Hepatocyte (in vitro differentiated cells): ENCODE data around the gene TRAF1. TPM values are rescaled to one million over a fixed set of nuclear protein-coding genes. Genes with fewer than 3 reads are reported as not detected.

Experiments
- DNase-seq: peaks from one replicate; pipeline ENCODE4 v3.0.0-alpha.2; 2016; ENCODE audit warnings: low spot score
- H2AFZ ChIP-seq: fragments of 200-600 bp; sonication (generic); 2 replicates; pipeline ENCODE4 v1.6.0; 2016; ENCODE audit warnings: antibody characterized with exemption, mild to moderate bottlenecking
- H3K27ac ChIP-seq: fragments of 200-600 bp; sonication (generic); 2 replicates; pipeline ENCODE4 v1.5.1; 2016; ENCODE audit warnings: mild to moderate bottlenecking
- H3K27me3 ChIP-seq: fragments of 200-600 bp; sonication (generic); 2 replicates; pipeline ENCODE4 v1.6.1; 2016
- H3K36me3 ChIP-seq: fragments of 200-600 bp; sonication (generic); replicated peaks from 2 replicates; pipeline ENCODE4 v1.5.1; 2016; ENCODE audit warnings: low read depth; ENCODE audit not compliant: insufficient read depth
- H3K4me1 ChIP-seq: fragments of 200-600 bp; sonication (generic); 2 replicates; pipeline ENCODE4 v1.5.1; 2016; ENCODE audit warnings: mild to moderate bottlenecking, moderate library complexity; ENCODE audit not compliant: insufficient read depth
- H3K4me2 ChIP-seq: fragments of 200-600 bp; sonication (generic); 2 replicates; pipeline ENCODE4 v1.6.0; 2016
- H3K4me3 ChIP-seq: fragments of 200-600 bp; sonication (generic); 2 replicates; pipeline ENCODE4 v1.5.1; 2016; ENCODE audit warnings: mild to moderate bottlenecking
- H3K79me2 ChIP-seq: fragments of 200-600 bp; sonication (generic); 2 replicates; pipeline ENCODE4 v1.6.0; 2017; ENCODE audit warnings: mild to moderate bottlenecking
- H3K9me2 ChIP-seq: fragments of 200-600 bp; sonication (generic); replicated peaks from 2 replicates; pipeline ENCODE4 v1.6.0; 2017; ENCODE audit warnings: mild to moderate bottlenecking; ENCODE audit not compliant: insufficient read depth
- H3K9me3 ChIP-seq: fragments of 200-600 bp; sonication (generic); 2 replicates; pipeline ENCODE4 v1.5.1; 2016; ENCODE audit warnings: low read depth, mild to moderate bottlenecking
- H4K20me1 ChIP-seq: fragments of 200-600 bp; sonication (generic); 2 replicates; pipeline ENCODE4 v1.6.0; 2016; ENCODE audit warnings: mild to moderate bottlenecking; ENCODE audit not compliant: insufficient read depth, poor library complexity, severe bottlenecking
- EZH2 ChIP-seq: fragments of 200-600 bp; sonication (generic); IDR thresholded peaks from 2 replicates; pipeline ENCODE4 v1.6.1; 2016; ENCODE audit warnings: antibody characterized with exemption, mild to moderate bottlenecking, borderline replicate concordance
- EZH2phosphoT487 ChIP-seq: fragments of 200-600 bp; sonication (generic); IDR thresholded peaks from one replicate; pipeline ENCODE4 v1.6.1; 2018; ENCODE audit warnings: antibody characterized with exemption, mild to moderate bottlenecking, low read depth, moderate library complexity; ENCODE audit not compliant: unreplicated experiment, severe bottlenecking
- WGBS: methylation state at CpG from one replicate; pipeline ENCODE4 v1.1.6; 2016; ENCODE audit warnings: low lambda C conversion rate; ENCODE audit errors: missing lambda C conversion rate; 5-methylcytosine and 5-hydroxymethylcytosine counted together
- polyA plus RNA-seq: library from polyadenylated mRNA; unstranded; fragments of >200 nt; fragmentation: Nextera tagmentation; extraction: Ambion mirVana; gene quantifications from 2 replicates; pipeline ENCODE4 v1.2.1, GENCODE V29; 2016
- total RNA-seq: library from RNA; depleted of rRNA; stranded (reverse); fragments of >200 nt; gene quantifications from 2 replicates; pipeline ENCODE4 v1.2.3, GENCODE V29; 2014
- TF ChIP-seq, protein P1 (sequence below): fragments of 200-600 bp; sonication (generic); IDR thresholded peaks from 2 replicates; pipeline ENCODE4 v1.5.1; 2016; ENCODE audit warnings: antibody characterized with exemption, mild to moderate bottlenecking; ENCODE audit not compliant: poor library complexity

TRAF1 gene
- total and polyA plus RNA-seq, 2 experiments from 2014 or later, result 2.2 to 4.0 TPM

DNA sequence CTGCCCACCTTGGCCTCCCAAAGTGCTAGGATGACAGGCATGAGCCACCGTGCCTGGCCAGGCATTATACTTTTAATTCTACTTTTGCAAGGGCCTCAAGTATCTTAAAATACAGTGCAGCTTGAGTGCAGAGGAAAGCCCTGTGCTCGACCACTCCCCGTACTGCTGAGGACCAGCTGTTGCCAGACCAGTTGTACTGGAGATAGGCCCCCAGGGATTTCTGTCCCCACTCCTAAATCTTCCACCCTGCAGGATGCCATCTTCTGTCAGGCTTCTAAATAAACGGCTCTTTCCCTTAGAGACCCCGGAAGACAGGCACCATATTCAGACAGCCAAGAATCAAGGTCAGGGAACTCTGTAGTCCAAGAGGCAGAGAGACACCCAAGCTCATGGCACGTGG, 67.2 kb downstream of the TRAF1 start:
- Histone ChIP-seq H3K27me3 (no peaks in the 10 kb centered on the region), H4K20me1 (no peaks in the 10 kb centered on the region), H2AFZ (no peak overlapping the region), H3K79me2 (no peaks in the 10 kb centered on the region), H3K4me1 (no peaks in the 10 kb centered on the region), H3K9me2 (no peaks in the 10 kb centered on the region), H3K27ac (no peak overlapping the region), H3K4me2 (no peak overlapping the region), H3K9me3 (no peaks in the 10 kb centered on the region), H3K36me3 (no peaks in the 10 kb centered on the region), H3K4me3 (no peak overlapping the region)
- DNase-seq, result no peak
- TF ChIP-seq EZH2, result no peak
- TF ChIP-seq EZH2phosphoT487, result no peak
- TF ChIP-seq, protein P1, sequence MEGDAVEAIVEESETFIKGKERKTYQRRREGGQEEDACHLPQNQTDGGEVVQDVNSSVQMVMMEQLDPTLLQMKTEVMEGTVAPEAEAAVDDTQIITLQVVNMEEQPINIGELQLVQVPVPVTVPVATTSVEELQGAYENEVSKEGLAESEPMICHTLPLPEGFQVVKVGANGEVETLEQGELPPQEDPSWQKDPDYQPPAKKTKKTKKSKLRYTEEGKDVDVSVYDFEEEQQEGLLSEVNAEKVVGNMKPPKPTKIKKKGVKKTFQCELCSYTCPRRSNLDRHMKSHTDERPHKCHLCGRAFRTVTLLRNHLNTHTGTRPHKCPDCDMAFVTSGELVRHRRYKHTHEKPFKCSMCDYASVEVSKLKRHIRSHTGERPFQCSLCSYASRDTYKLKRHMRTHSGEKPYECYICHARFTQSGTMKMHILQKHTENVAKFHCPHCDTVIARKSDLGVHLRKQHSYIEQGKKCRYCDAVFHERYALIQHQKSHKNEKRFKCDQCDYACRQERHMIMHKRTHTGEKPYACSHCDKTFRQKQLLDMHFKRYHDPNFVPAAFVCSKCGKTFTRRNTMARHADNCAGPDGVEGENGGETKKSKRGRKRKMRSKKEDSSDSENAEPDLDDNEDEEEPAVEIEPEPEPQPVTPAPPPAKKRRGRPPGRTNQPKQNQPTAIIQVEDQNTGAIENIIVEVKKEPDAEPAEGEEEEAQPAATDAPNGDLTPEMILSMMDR, result no peak
- WGBS, result 81% methylated on average over 6 of the region's 6 CpGs

DNA sequence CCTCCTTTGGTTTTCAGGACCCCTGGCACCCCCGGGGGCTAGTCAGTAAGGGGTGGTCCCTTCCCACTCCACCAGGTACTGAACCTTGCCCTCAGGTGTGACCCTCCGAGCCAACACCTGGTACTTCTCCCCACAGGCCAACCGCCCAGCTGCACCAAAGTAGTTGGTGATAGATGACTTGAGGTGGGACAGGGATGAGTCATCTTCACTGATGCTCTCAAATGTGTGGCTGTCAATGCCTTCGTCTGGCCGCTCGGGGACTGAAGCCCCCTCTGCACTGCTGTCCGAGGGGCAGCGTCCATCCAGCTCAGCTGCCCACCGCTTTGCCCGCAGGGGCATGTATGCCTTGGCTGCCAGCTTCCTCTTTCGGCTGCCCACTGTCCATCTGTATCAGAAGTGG, 68.7 kb downstream of the TRAF1 start:
- Histone ChIP-seq H4K20me1 (no peaks in the 10 kb centered on the region), H3K9me2 (no peaks in the 10 kb centered on the region), H3K9me3 (no peaks in the 10 kb centered on the region), H2AFZ (no peak overlapping the region), H3K4me3 (no peak overlapping the region), H3K4me1 (no peaks in the 10 kb centered on the region), H3K36me3 (no peaks in the 10 kb centered on the region), H3K79me2 (no peaks in the 10 kb centered on the region), H3K27ac (no peak overlapping the region), H3K27me3 (no peaks in the 10 kb centered on the region), H3K4me2 (no peak overlapping the region)
- 95% methylated on average over 11 of the region's 11 CpGs for WGBS
- TF ChIP-seq, protein P1, result no peak
- TF ChIP-seq EZH2phosphoT487 (no peak), EZH2 (no peak)
- DNase-seq, result no peak

- Histone ChIP-seq H3K4me2 (no peak overlapping the region), H3K36me3 (no peaks in the 10 kb centered on the region), H3K9me2 (no peaks in the 10 kb centered on the region), H3K27ac (no peak overlapping the region), H3K27me3 (no peaks in the 10 kb centered on the region), H4K20me1 (no peaks in the 10 kb centered on the region), H3K79me2 (no peaks in the 10 kb centered on the region), H2AFZ (no peak overlapping the region), H3K4me3 (no peak overlapping the region), H3K9me3 (no peaks in the 10 kb centered on the region), H3K4me1 (peaks cover 1% of the 10 kb centered on the region)
- WGBS, result 84% methylated on average over 7 of the region's 7 CpGs
- no peak for DNase-seq
- no peak for TF ChIP-seq EZH2phosphoT487
- TF ChIP-seq, protein P1, result no peak
- TF ChIP-seq EZH2, result no peak
Measured at GRCh38 chr9:120857481-120857880, 69.1 kb downstream of the TRAF1 start.

GRCh38 chr9:120856700-120857099, 69.9 kb downstream of the TRAF1 start:
- H3K36me3 ChIP-seq, result no peaks in the 10 kb centered on the region
- no peak for DNase-seq
- peaks cover 9% of the 10 kb centered on the region for H3K4me1 ChIP-seq
- H3K9me2 ChIP-seq, result no peaks in the 10 kb centered on the region
- H3K4me3 ChIP-seq, result no peak overlapping the region
- no peak overlapping the region for H2AFZ ChIP-seq
- H3K27ac ChIP-seq, result no peak overlapping the region
- WGBS, result 78% methylated on average over 4 of the region's 4 CpGs
- H3K27me3 ChIP-seq, result no peaks in the 10 kb centered on the region
- H3K9me3 ChIP-seq, result no peaks in the 10 kb centered on the region
- H4K20me1 ChIP-seq, result no peaks in the 10 kb centered on the region
- H3K79me2 ChIP-seq, result no peaks in the 10 kb centered on the region
- TF ChIP-seq EZH2 (no peak), EZH2phosphoT487 (no peak)
- TF ChIP-seq, protein P1, result no peak
- no peak overlapping the region for H3K4me2 ChIP-seq
